HepG2 (cell line): ENCODE data around the gene ADAD2.

Source experiments
- CTCF ChIP-seq: sonication (generic); formaldehyde crosslinking; IDR thresholded peaks from 2 replicates; pipeline ENCODE4 v1.5.0; 2020; ENCODE audit warnings: mild to moderate bottlenecking, missing genetic modification reagents, moderate library complexity
- GATAD2A ChIP-seq: IDR thresholded peaks from 2 replicates; pipeline ENCODE4 v1.6.1; 2016
- HMG20A ChIP-seq: IDR thresholded peaks from 2 replicates; pipeline ENCODE4 v1.6.1; 2016; ENCODE audit warnings: borderline replicate concordance
- JUND ChIP-seq: sonication (generic); formaldehyde crosslinking; IDR thresholded peaks from 2 replicates; pipeline ENCODE4 v1.8.0; 2022; ENCODE audit warnings: mild to moderate bottlenecking, missing genetic modification reagents
- NR2F1 ChIP-seq, 2 experiments: fragments of 450-650 bp in 1 of 2; formaldehyde crosslinking in 1 of 2; IDR thresholded peaks; 2 replicates each; pipeline versions ENCODE4 v1.5.0 to v1.6.1; 2016 to 2020; ENCODE audit warnings: mild to moderate bottlenecking in 1 of 2, missing compliant biosample characterization in 1 of 2, missing genetic modification reagents in 1 of 2, moderate library complexity in 1 of 2
- POLR2A ChIP-seq, 2 experiments: IDR thresholded peaks; 2 replicates each; pipeline ENCODE4 v1.6.1; 2011; ENCODE audit warnings: low read depth in 2 of 2, low read length in 2 of 2, mild to moderate bottlenecking in 1 of 2, moderate library complexity in 1 of 2; ENCODE audit not compliant: insufficient read depth in 1 of 2
- REST ChIP-seq, 2 experiments: IDR thresholded peaks; 2 replicates each; pipeline ENCODE4 v1.6.1; 2011 to 2012; ENCODE audit warnings: low read length in 2 of 2, borderline replicate concordance in 1 of 2, low read depth in 1 of 2, mild to moderate bottlenecking in 1 of 2, moderate library complexity in 1 of 2
- RFX5 ChIP-seq: IDR thresholded peaks from 2 replicates; pipeline ENCODE4 v1.6.1; 2011; ENCODE audit warnings: low read depth, low read length, improper control_type of control experiment
- TAF15 ChIP-seq: fragments of 200-400 bp; formaldehyde crosslinking; IDR thresholded peaks from one replicate; pipeline ENCODE4 v1.6.1; 2018; ENCODE audit warnings: mild to moderate bottlenecking, low read depth, low read length; ENCODE audit not compliant: poor library complexity, severe bottlenecking
- TBX2 ChIP-seq: sonication (generic); formaldehyde crosslinking; IDR thresholded peaks from 2 replicates; pipeline ENCODE4 v1.5.0; 2020; ENCODE audit warnings: missing genetic modification reagents, mild to moderate bottlenecking, borderline replicate concordance
- ZFYVE20 ChIP-seq: sonication (generic); formaldehyde crosslinking; IDR thresholded peaks from 2 replicates; pipeline ENCODE4 v1.8.0; 2023; ENCODE audit warnings: low read depth, mild to moderate bottlenecking, moderate library complexity, missing genetic modification reagents, borderline replicate concordance
- TF ChIP-seq, protein P1 (sequence below): sonication (generic); formaldehyde crosslinking; IDR thresholded peaks from 2 replicates; pipeline ENCODE4 v1.8.0; 2022; ENCODE audit warnings: mild to moderate bottlenecking, missing genetic modification reagents, moderate library complexity
- TF ChIP-seq, protein P2 (sequence below): sonication (generic); formaldehyde crosslinking; IDR thresholded peaks from 2 replicates; pipeline ENCODE4 v1.8.1; 2023; ENCODE audit warnings: missing genetic modification reagents, inconsistent platforms, borderline replicate concordance
- TF ChIP-seq, protein P3 (sequence below): sonication (generic); formaldehyde crosslinking; IDR thresholded peaks from 2 replicates; pipeline ENCODE4 v1.5.0; 2020; ENCODE audit warnings: mild to moderate bottlenecking, low read depth, missing genetic modification reagents, borderline replicate concordance

DNA sequence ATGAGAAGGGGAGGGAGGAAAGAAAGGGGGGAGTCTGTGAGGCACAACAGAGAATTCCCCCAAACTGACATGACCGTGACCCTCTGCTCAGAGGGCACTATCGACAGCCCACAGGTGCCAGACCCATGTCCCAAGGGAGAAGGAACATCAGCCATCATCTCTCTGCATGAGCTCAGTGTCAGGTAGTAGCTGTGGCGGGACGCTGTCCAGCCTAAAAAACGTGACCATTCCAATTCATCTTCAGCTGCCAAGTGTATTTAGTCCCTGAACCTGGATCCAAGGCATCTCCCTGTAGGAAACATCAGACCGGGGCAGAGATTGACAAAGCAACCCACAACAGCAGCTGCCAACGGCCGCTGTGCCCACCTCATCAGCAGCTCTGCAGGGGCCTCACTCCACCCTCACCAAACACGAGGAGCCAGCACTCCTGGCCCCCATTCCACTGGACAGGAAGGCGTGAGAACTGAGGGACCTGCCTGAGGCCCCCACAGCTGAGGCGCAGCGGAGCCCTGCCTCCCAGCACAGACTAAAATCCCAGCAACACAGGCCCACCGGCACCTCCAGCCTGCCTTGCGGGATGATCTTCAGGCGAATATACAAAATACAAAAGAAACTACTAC is 12.7 kb upstream of the ADAD2 start:
- TF ChIP-seq CTCF (no peak), REST (IDR thresholded peaks at IDR 0.05; ENCODE audit: borderline replicate concordance in 1 of 2, low read depth in 1 of 2, low read length in 2 of 2) (no peak), ZFYVE20 (CRISPR knock-in tag) (no peak), GATAD2A (CRISPR knock-in tag) (no peak), HMG20A (CRISPR knock-in tag) (no peak), JUND (CRISPR knock-in tag) (no peak), TBX2 (CRISPR knock-in tag) (no peak), POLR2A (IDR thresholded peaks at IDR 0.05; ENCODE audit: insufficient read depth in 1 of 2, low read depth in 2 of 2, low read length in 2 of 2) (no peak), TAF15 (no peak), RFX5 (no peak), NR2F1 (CRISPR knock-in tag; IDR thresholded peaks at IDR 0.05) (no peak)
- TF ChIP-seq, protein P1, sequence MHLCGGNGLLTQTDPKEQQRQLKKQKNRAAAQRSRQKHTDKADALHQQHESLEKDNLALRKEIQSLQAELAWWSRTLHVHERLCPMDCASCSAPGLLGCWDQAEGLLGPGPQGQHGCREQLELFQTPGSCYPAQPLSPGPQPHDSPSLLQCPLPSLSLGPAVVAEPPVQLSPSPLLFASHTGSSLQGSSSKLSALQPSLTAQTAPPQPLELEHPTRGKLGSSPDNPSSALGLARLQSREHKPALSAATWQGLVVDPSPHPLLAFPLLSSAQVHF, result no peak
- TF ChIP-seq, protein P2, sequence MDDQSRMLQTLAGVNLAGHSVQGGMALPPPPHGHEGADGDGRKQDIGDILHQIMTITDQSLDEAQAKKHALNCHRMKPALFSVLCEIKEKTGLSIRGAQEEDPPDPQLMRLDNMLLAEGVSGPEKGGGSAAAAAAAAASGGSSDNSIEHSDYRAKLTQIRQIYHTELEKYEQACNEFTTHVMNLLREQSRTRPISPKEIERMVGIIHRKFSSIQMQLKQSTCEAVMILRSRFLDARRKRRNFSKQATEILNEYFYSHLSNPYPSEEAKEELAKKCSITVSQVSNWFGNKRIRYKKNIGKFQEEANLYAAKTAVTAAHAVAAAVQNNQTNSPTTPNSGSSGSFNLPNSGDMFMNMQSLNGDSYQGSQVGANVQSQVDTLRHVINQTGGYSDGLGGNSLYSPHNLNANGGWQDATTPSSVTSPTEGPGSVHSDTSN, result no peak
- TF ChIP-seq, protein P3, sequence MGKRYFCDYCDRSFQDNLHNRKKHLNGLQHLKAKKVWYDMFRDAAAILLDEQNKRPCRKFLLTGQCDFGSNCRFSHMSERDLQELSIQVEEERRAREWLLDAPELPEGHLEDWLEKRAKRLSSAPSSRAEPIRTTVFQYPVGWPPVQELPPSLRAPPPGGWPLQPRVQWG (CRISPR knock-in tag), result no peak
